B cell (primary cell): ENCODE measurements around the gene NPAS1. TPM values are rescaled to one million over a fixed set of nuclear protein-coding genes. Genes with fewer than 3 reads are reported as not detected.

Experiments used
- ATAC-seq: fragments of 200-7000 bp; cut with Tn5 transposase; one replicate; pipeline ENCODE4 v1.10.0; 2021; ENCODE audit warnings: low read depth, mild to moderate bottlenecking, moderate number of reproducible peaks, moderate library complexity
- CTCF ChIA-PET: fragments of 350-600 bp; sonication (Branson Sonifier 250); formaldehyde crosslinking; loops from one replicate; lab custom pipeline; 2021; ENCODE audit warnings: antibody characterized with exemption, inconsistent platforms; lab: Charles Lee
- POLR2A ChIA-PET: fragments of 350-600 bp; sonication (Branson Sonifier 250); formaldehyde crosslinking; loops from one replicate; lab custom pipeline; 2021; ENCODE audit warnings: antibody characterized with exemption; lab: Charles Lee
- DNase-seq: peaks from one replicate; pipeline ENCODE4 v3.0.0; 2013
- H2AFZ ChIP-seq: 2 replicates; pipeline ENCODE4 v1.6.1; 2012; ENCODE audit warnings: mild to moderate bottlenecking, low read depth, low read length; ENCODE audit not compliant: insufficient read depth, poor library complexity, severe bottlenecking
- H3K27ac ChIP-seq, 2 donors: 1 replicate in 1 of 2; 2 replicates in 1 of 2; pipeline ENCODE4 v1.5.1; 2012 to 2013; ENCODE audit warnings: low read length in 2 of 2, mild to moderate bottlenecking in 2 of 2, moderate library complexity in 1 of 2
- H3K27me3 ChIP-seq, 4 experiments: fragments of 200-600 bp in 1 of 4; sonication (generic) in 1 of 4; replicated peaks in 1 of 4; 1 replicate in 2 of 4; 2 replicates in 2 of 4; pipeline versions ENCODE4 v1.6.1 to v1.7.0; 2013 to 2016; ENCODE audit warnings: low read length in 3 of 4, mild to moderate bottlenecking in 2 of 4, mixed read lengths in 1 of 4, moderate library complexity in 1 of 4; ENCODE audit not compliant: insufficient read depth in 4 of 4, control insufficient read depth in 3 of 4; ENCODE audit errors: control extremely low read depth in 1 of 4
- H3K36me3 ChIP-seq, 2 experiments: replicated peaks in 1 of 2; 1 replicate in 1 of 2; 2 replicates in 1 of 2; pipeline versions ENCODE4 v1.6.1 to v1.7.1; 2013; ENCODE audit warnings: low read length in 1 of 2; ENCODE audit not compliant: insufficient read depth in 2 of 2, control insufficient read depth in 1 of 2; ENCODE audit errors: control extremely low read depth in 1 of 2, extremely low read depth in 1 of 2
- H3K4me1 ChIP-seq, 2 donors: fragments of 200-600 bp in 1 of 2; sonication (generic) in 1 of 2; 1 replicate in 1 of 2; 2 replicates in 1 of 2; pipeline versions ENCODE4 v1.5.1 to v1.6.1; 2013 to 2017; ENCODE audit warnings: low read length in 2 of 2; ENCODE audit not compliant: control insufficient read depth in 2 of 2, insufficient read depth in 2 of 2
- H3K4me2 ChIP-seq: replicated peaks from 2 replicates; pipeline ENCODE3; 2012; ENCODE audit warnings: mild to moderate bottlenecking, low read depth, low read length; ENCODE audit not compliant: poor library complexity, severe bottlenecking
- H3K4me3 ChIP-seq, 5 experiments: fragments of 200-600 bp in 1 of 5; sonication (generic) in 1 of 5; 1 replicate in 3 of 5; 2 replicates in 2 of 5; pipeline versions ENCODE4 v1.5.1 to v1.7.0; 2011 to 2016; ENCODE audit warnings: low read length in 4 of 5, mild to moderate bottlenecking in 4 of 5, low read depth in 2 of 5, control low read depth in 1 of 5, moderate library complexity in 1 of 5; ENCODE audit not compliant: insufficient read depth in 1 of 5; ENCODE audit errors: control extremely low read depth in 1 of 5, extremely low read depth in 1 of 5
- H3K79me2 ChIP-seq: fragments of 200-600 bp; sonication (generic); one replicate; pipeline ENCODE4 v1.6.0; 2016; ENCODE audit warnings: low read length; ENCODE audit not compliant: control insufficient read depth, insufficient read depth
- H3K9ac ChIP-seq: fragments of 200-600 bp; sonication (generic); 2 replicates; pipeline ENCODE4 v1.6.1; 2017; ENCODE audit warnings: mild to moderate bottlenecking, low read length, moderate library complexity
- H3K9me3 ChIP-seq, 3 donors: one replicate each; pipeline versions ENCODE4 v1.6.1 to v1.7.1; 2013; ENCODE audit warnings: low read length in 2 of 3; ENCODE audit not compliant: control insufficient read depth in 2 of 3, insufficient read depth in 1 of 3; ENCODE audit errors: control extremely low read depth in 1 of 3
- H4K20me1 ChIP-seq: 2 replicates; pipeline ENCODE4 v1.6.0; 2012; ENCODE audit warnings: mild to moderate bottlenecking, low read length; ENCODE audit not compliant: insufficient read depth, control insufficient read depth, poor library complexity, severe bottlenecking
- H3K27ac Mint-ChIP-seq: one replicate; pipeline ENCODE4 v1.8.0; 2021; ENCODE audit warnings: mixed read lengths
- H3K27me3 Mint-ChIP-seq: one replicate; pipeline ENCODE4 v1.8.0; 2021; ENCODE audit warnings: mixed read lengths
- H3K4me1 Mint-ChIP-seq: one replicate; pipeline ENCODE4 v1.8.0; 2021; ENCODE audit warnings: mixed read lengths
- H3K4me3 Mint-ChIP-seq: one replicate; pipeline ENCODE4 v1.8.0; 2021; ENCODE audit warnings: mixed read lengths
- H3K9me3 Mint-ChIP-seq: one replicate; pipeline ENCODE4 v1.8.0; 2022; ENCODE audit warnings: mixed read lengths; ENCODE audit not compliant: insufficient read depth
- CTCF ChIP-seq: fragments of 200-600 bp; IDR thresholded peaks from one replicate; pipeline ENCODE4 v1.8.0; 2022; ENCODE audit warnings: antibody characterized with exemption, mild to moderate bottlenecking
- EZH2 ChIP-seq: IDR thresholded peaks from 2 replicates; pipeline ENCODE4 v1.6.1; 2012; ENCODE audit warnings: borderline replicate concordance, low read depth, mild to moderate bottlenecking, moderate library complexity, low read length; ENCODE audit not compliant: insufficient read depth, poor library complexity, severe bottlenecking
- WGBS: methylation state at CpG from one replicate; pipeline ENCODE4 v1.1.5; 2013; ENCODE audit warnings: missing lambda C conversion rate; ENCODE audit not compliant: insufficient coverage; 5-methylcytosine and 5-hydroxymethylcytosine counted together
- intact Hi-C: fragments of 100-400 bp; cut with micrococcal nuclease; formaldehyde crosslinking; loops from one replicate; pipeline ENCODE4 v1.10.0; 2022
- polyA plus RNA-seq: library from polyadenylated mRNA; depleted of rRNA; stranded (reverse); fragments of >200 nt; gene quantifications from 2 replicates; pipeline ENCODE4 v1.2.3, GENCODE V29; 2012
- total RNA-seq, 2 donors: library from RNA; stranded (reverse); fragments of 120-200 nt in 1 of 2; gene quantifications; 1 replicate in 1 of 2; 2 replicates in 1 of 2; pipeline versions ENCODE4 v1.2.3 to v1.2.4, GENCODE V29; 2013 to 2022

NPAS1 gene
- total and polyA plus RNA-seq, 2 donors (not counting 1 experiment from before 2014, with no cell fraction given), result 1.1 to 1.7 TPM

GRCh38 chr19:47069795-47070194 lies 50.2 kb downstream of the NPAS1 start:
- TF ChIP-seq CTCF (no peak), EZH2 (no peak)
- Histone ChIP-seq H3K9me3 (no peaks in the 10 kb centered on the region), H3K27ac (no peak overlapping the region), H3K4me3 (no peak overlapping the region), H3K36me3 (peaks cover 0 to 83% of the 10 kb centered on the region in 2 experiments), H3K4me2 (no peak overlapping the region), H4K20me1 (peaks cover 84% of the 10 kb centered on the region), H3K27me3 (no peaks in the 10 kb centered on the region), H3K79me2 (peaks cover 45% of the 10 kb centered on the region), H3K9ac (no peak overlapping the region), H2AFZ (no peak overlapping the region), H3K4me1 (no peaks in the 10 kb centered on the region)
- no peak overlapping the region for H3K27ac Mint-ChIP-seq
- POLR2A ChIA-PET, result no interaction called here
- DNase-seq (no peak), ATAC-seq (no peak)
- CTCF ChIA-PET, result no interaction called here
- H3K27me3 Mint-ChIP-seq, result no peaks in the 10 kb centered on the region
- intact Hi-C loops, result no loop called here
- H3K9me3 Mint-ChIP-seq, result no peaks in the 10 kb centered on the region
- 93% methylated on average over 14 of the region's 15 CpGs for WGBS
- H3K4me1 Mint-ChIP-seq, result no peaks in the 10 kb centered on the region
- no peak overlapping the region for H3K4me3 Mint-ChIP-seq

- intact Hi-C loops, result no loop called here
- CTCF ChIA-PET, result no interaction called here
Measured at GRCh38 chr19:47070756-47071155, 51.1 kb downstream of the NPAS1 start.

More at GRCh38 chr19:47070756-47071155, 51.1 kb downstream of the NPAS1 start:
- no peak overlapping the region for H3K27ac Mint-ChIP-seq
- Histone ChIP-seq H2AFZ (no peak overlapping the region), H3K4me2 (no peak overlapping the region), H3K27ac (no peak overlapping the region), H3K27me3 (no peaks in the 10 kb centered on the region), H4K20me1 (peaks cover 85% of the 10 kb centered on the region), H3K9ac (no peak overlapping the region), H3K9me3 (no peaks in the 10 kb centered on the region), H3K36me3 (peaks cover 0 to 83% of the 10 kb centered on the region in 2 experiments), H3K4me3 (no peak overlapping the region), H3K79me2 (peaks cover 55% of the 10 kb centered on the region), H3K4me1 (no peaks in the 10 kb centered on the region)
- DNase-seq (no peak), ATAC-seq (no peak)
- 97% methylated on average over 18 of the region's 18 CpGs for WGBS
- TF ChIP-seq EZH2 (no peak), CTCF (no peak)
- H3K27me3 Mint-ChIP-seq, result no peaks in the 10 kb centered on the region
- H3K9me3 Mint-ChIP-seq, result no peaks in the 10 kb centered on the region
- H3K4me1 Mint-ChIP-seq, result peaks cover 4% of the 10 kb centered on the region
- POLR2A ChIA-PET, result no interaction called here
- no peak overlapping the region for H3K4me3 Mint-ChIP-seq
